ENCODE data around the gene FBXL16. TPM values are rescaled to one million over a fixed set of nuclear protein-coding genes. Genes with fewer than 3 reads are reported as not detected.

Gene FBXL16
- polyA plus RNA-seq, 1 of the 3 experiments (the other 2 are of a cell fraction): 19.8 TPM

GRCh38 chr16:706189-707061, 824 bp upstream of the FBXL16 start:
- Histone ChIP-seq H3K79me2 (ENCODE audit: insufficient read depth) (peaks cover 36% of the 10 kb centered on the region), H3K4me2 (peak overlapping the region; percentile 74), H3K4me1 (ENCODE audit: control insufficient read depth in 1 of 2, insufficient read depth in 2 of 2, low read depth in 1 of 2, low read length in 1 of 2) (peaks cover 21 to 42% of the 10 kb centered on the region in 2 experiments; a peak in 2 of 4 replicates), H3K9me2 (no peaks in the 10 kb centered on the region), H3F3A (replicated peaks; ENCODE audit: insufficient read depth) (peaks cover 16% of the 10 kb centered on the region), H3K4me3 (ENCODE audit: low read depth in 2 of 2, low read length in 1 of 2) (peak overlapping the region in 1 of 2 experiments; percentile 78; a peak in 3 of 4 replicates), H4K20me1 (ENCODE audit: insufficient read depth) (peaks cover 34% of the 10 kb centered on the region), H3K9ac (no peak overlapping the region), H3K36me3 (replicated peaks in 1 of 2; ENCODE audit: control insufficient read depth in 1 of 2, insufficient read depth in 2 of 2, low read length in 1 of 2) (no peaks in the 10 kb centered on the region), H2AFZ (ENCODE audit: low read depth) (no peak overlapping the region), H3K27me3 (ENCODE audit: insufficient read depth) (no peaks in the 10 kb centered on the region), H3K27ac (ENCODE audit: low read depth in 2 of 2, low read length in 1 of 2) (no peak overlapping the region), H3K9me3 (no peaks in the 10 kb centered on the region)
- CTCF ChIA-PET: interaction anchor here (1.0 to 22.4 kb wide), 9 partner anchors 8 to 349 kb away, joined by 3 to 358 read pairs (median 5); partner anchors contain the start of genes ANTKMT, CCDC78, CIAO3 and HAGHL
- WGBS (ENCODE audit: low lambda C conversion rate): 25% methylated on average over 20 of the region's 49 CpGs
- POLR2A ChIA-PET: interaction anchor here (0.6 to 1.2 kb wide), 6 partner anchors 10 to 87 kb away, joined by 3 to 4 read pairs (median 4); partner anchors contain the start of gene STUB1
- no peak for DNase-seq
- TF ChIP-seq CHD2 (IDR thresholded peaks at IDR 0.05; ENCODE audit: low read length, partially characterized antibody) (no peak), NRF1 (IDR thresholded peaks at IDR 0.05; ENCODE audit: low read depth, low read length) (no peak), PBX3 (IDR thresholded peaks at IDR 0.05) (no peak), SIN3A (IDR thresholded peaks at IDR 0.05; ENCODE audit: borderline replicate concordance, low read depth, low read length) (no peak), TAF1 (IDR thresholded peaks at IDR 0.05; ENCODE audit: borderline replicate concordance, low read depth, low read length) (no peak), FOXJ3 (CRISPR knock-in tag; IDR thresholded peaks at IDR 0.05) (no peak), USF1 (IDR thresholded peaks at IDR 0.05; ENCODE audit: borderline replicate concordance, low read depth) (no peak), FOSL2 (IDR thresholded peaks at IDR 0.05; ENCODE audit: borderline replicate concordance, low read depth) (no peak), JUND (IDR thresholded peaks at IDR 0.05) (no peak), TEAD4 (IDR thresholded peaks at IDR 0.05; ENCODE audit: borderline replicate concordance, insufficient read depth) (no peak), RAD21 (IDR thresholded peaks at IDR 0.05; ENCODE audit: low read length) (no peak)
- TF ChIP-seq, protein P1, sequence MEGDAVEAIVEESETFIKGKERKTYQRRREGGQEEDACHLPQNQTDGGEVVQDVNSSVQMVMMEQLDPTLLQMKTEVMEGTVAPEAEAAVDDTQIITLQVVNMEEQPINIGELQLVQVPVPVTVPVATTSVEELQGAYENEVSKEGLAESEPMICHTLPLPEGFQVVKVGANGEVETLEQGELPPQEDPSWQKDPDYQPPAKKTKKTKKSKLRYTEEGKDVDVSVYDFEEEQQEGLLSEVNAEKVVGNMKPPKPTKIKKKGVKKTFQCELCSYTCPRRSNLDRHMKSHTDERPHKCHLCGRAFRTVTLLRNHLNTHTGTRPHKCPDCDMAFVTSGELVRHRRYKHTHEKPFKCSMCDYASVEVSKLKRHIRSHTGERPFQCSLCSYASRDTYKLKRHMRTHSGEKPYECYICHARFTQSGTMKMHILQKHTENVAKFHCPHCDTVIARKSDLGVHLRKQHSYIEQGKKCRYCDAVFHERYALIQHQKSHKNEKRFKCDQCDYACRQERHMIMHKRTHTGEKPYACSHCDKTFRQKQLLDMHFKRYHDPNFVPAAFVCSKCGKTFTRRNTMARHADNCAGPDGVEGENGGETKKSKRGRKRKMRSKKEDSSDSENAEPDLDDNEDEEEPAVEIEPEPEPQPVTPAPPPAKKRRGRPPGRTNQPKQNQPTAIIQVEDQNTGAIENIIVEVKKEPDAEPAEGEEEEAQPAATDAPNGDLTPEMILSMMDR (IDR thresholded peaks at IDR 0.05): no peak
- TF ChIP-seq, protein P2, sequence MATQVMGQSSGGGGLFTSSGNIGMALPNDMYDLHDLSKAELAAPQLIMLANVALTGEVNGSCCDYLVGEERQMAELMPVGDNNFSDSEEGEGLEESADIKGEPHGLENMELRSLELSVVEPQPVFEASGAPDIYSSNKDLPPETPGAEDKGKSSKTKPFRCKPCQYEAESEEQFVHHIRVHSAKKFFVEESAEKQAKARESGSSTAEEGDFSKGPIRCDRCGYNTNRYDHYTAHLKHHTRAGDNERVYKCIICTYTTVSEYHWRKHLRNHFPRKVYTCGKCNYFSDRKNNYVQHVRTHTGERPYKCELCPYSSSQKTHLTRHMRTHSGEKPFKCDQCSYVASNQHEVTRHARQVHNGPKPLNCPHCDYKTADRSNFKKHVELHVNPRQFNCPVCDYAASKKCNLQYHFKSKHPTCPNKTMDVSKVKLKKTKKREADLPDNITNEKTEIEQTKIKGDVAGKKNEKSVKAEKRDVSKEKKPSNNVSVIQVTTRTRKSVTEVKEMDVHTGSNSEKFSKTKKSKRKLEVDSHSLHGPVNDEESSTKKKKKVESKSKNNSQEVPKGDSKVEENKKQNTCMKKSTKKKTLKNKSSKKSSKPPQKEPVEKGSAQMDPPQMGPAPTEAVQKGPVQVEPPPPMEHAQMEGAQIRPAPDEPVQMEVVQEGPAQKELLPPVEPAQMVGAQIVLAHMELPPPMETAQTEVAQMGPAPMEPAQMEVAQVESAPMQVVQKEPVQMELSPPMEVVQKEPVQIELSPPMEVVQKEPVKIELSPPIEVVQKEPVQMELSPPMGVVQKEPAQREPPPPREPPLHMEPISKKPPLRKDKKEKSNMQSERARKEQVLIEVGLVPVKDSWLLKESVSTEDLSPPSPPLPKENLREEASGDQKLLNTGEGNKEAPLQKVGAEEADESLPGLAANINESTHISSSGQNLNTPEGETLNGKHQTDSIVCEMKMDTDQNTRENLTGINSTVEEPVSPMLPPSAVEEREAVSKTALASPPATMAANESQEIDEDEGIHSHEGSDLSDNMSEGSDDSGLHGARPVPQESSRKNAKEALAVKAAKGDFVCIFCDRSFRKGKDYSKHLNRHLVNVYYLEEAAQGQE (IDR thresholded peaks at IDR 0.05; ENCODE audit: low read depth, low read length): no peak
